Pericardium fibroblast (primary cell): Measurements from ENCODE around the gene TLX3. TPM values are rescaled to one million over a fixed set of nuclear protein-coding genes. Genes with fewer than 3 reads are reported as not detected.

Source experiments
- total RNA-seq: library from RNA; depleted of rRNA; stranded (reverse); fragments of >200 nt; gene quantifications from 2 replicates; pipeline ENCODE4 v1.2.3, GENCODE V29; 2015

TLX3 gene
- total RNA-seq, result not detected in 2 replicates

GRCh38 chr5:171308453-171309275 is at the start of gene TLX3:
TLX3 (plus strand) TSS chr5:171309248; CDS start chr5:171309366, 118 bp downstream.

Other genes starting within 250 kb of the TLX3 start
- gene NPM1, start 78.6 kb downstream of the TLX3 start, total RNA-seq, result 790 and 1,144 TPM in 2 replicates
- gene FGF18, start 110.4 kb downstream of the TLX3 start, total RNA-seq, result 0.60 TPM in 1 of 2 replicates, not detected in the other